Fibroblast of lung (primary cell): ENCODE results near the gene ITGBL1. TPM values are rescaled to one million over a fixed set of nuclear protein-coding genes. Genes with fewer than 3 reads are reported as not detected.
A peak's percentile ranks its signal among the peaks of the same experiment; 100 is the strongest.

Source experiments
- DNase-seq, 2 donors: peaks; one replicate each; pipeline versions ENCODE4 v3.0.0 to v3.0.0-alpha.2; 2010; ENCODE audit warnings: low read depth in 2 of 2
- H2AFZ ChIP-seq: 2 replicates; pipeline ENCODE4 v1.5.1; 2012; ENCODE audit warnings: low read length, control low read depth, inconsistent platforms
- H3K27ac ChIP-seq: 2 replicates; pipeline ENCODE4 v1.5.1; 2011; ENCODE audit warnings: low read length, control low read depth; ENCODE audit not compliant: insufficient read depth
- H3K27me3 ChIP-seq: 2 replicates; pipeline ENCODE4 v1.5.1; 2011; ENCODE audit warnings: mild to moderate bottlenecking, low read length; ENCODE audit not compliant: control insufficient read depth, insufficient read depth
- H3K36me3 ChIP-seq: 2 replicates; pipeline ENCODE4 v1.5.1; 2011; ENCODE audit warnings: low read length; ENCODE audit not compliant: control insufficient read depth, insufficient read depth
- H3K4me1 ChIP-seq: 2 replicates; pipeline ENCODE4 v1.5.1; 2011; ENCODE audit warnings: low read length; ENCODE audit not compliant: control insufficient read depth, insufficient read depth; ENCODE audit errors: extremely low read depth
- H3K4me2 ChIP-seq: 2 replicates; pipeline ENCODE4 v1.5.1; 2011; ENCODE audit warnings: low read length, control low read depth; ENCODE audit not compliant: insufficient read depth; ENCODE audit errors: extremely low read depth
- H3K4me3 ChIP-seq, 4 experiments: fragments of 200-600 bp in 1 of 4; sonication (generic) in 1 of 4; replicated peaks in 1 of 4; 2 replicates each; pipeline ENCODE4 v1.5.1; 2011 to 2016; ENCODE audit warnings: low read length in 4 of 4, low read depth in 3 of 4, mild to moderate bottlenecking in 3 of 4, control low read depth in 2 of 4, inconsistent platforms in 1 of 4, mixed read lengths in 1 of 4; ENCODE audit not compliant: insufficient read depth in 1 of 4; ENCODE audit errors: control extremely low read depth in 1 of 4
- H3K79me2 ChIP-seq: 2 replicates; pipeline ENCODE4 v1.5.1; 2012; ENCODE audit warnings: mild to moderate bottlenecking, low read length, inconsistent platforms; ENCODE audit not compliant: control insufficient read depth, insufficient read depth
- H3K9ac ChIP-seq: 2 replicates; pipeline ENCODE4 v1.5.1; 2011; ENCODE audit warnings: mild to moderate bottlenecking, low read length, control low read depth; ENCODE audit not compliant: insufficient read depth
- H3K9me3 ChIP-seq: 2 replicates; pipeline ENCODE4 v1.5.1; 2012; ENCODE audit warnings: low read depth, low read length; ENCODE audit not compliant: control insufficient read depth, insufficient read depth
- H4K20me1 ChIP-seq: 2 replicates; pipeline ENCODE4 v1.5.1; 2011; ENCODE audit warnings: low read length; ENCODE audit not compliant: control insufficient read depth, insufficient read depth; ENCODE audit errors: extremely low read depth
- EZH2 ChIP-seq: IDR thresholded peaks from 2 replicates; pipeline ENCODE4 v1.5.1; 2012; ENCODE audit warnings: low read length, control low read depth, mild to moderate bottlenecking; ENCODE audit errors: missing control alignments
- polyA plus RNA-seq, 2 donors: library from polyadenylated mRNA; depleted of rRNA in 1 of 2; stranded (reverse) in 1 of 2; unstranded in 1 of 2; fragments of >200 nt; gene quantifications; 2 replicates each; pipeline ENCODE4 v1.2.1, GENCODE V29; 2011 to 2012; ENCODE audit warnings: missing spikeins in 1 of 2
- total RNA-seq: library from RNA; depleted of rRNA; stranded (reverse); fragments of >200 nt; gene quantifications from 2 replicates; pipeline ENCODE4 v1.2.1, GENCODE V29; 2014
- TF ChIP-seq, protein P1 (sequence below), 2 donors: IDR thresholded peaks in 1 of 2; conservative IDR thresholded peaks in 1 of 2; 1 replicate in 1 of 2; 2 replicates in 1 of 2; pipeline ENCODE4 v1.5.1; 2011 to 2012; ENCODE audit warnings: low read length in 2 of 2, control low read depth in 1 of 2, inconsistent platforms in 1 of 2, low read depth in 1 of 2, mild to moderate bottlenecking in 1 of 2

The ITGBL1 gene
- total and polyA plus RNA-seq, 2 donors (not counting 1 experiment from before 2014, with no cell fraction given) = 45.1 to 87.4 TPM

DNA sequence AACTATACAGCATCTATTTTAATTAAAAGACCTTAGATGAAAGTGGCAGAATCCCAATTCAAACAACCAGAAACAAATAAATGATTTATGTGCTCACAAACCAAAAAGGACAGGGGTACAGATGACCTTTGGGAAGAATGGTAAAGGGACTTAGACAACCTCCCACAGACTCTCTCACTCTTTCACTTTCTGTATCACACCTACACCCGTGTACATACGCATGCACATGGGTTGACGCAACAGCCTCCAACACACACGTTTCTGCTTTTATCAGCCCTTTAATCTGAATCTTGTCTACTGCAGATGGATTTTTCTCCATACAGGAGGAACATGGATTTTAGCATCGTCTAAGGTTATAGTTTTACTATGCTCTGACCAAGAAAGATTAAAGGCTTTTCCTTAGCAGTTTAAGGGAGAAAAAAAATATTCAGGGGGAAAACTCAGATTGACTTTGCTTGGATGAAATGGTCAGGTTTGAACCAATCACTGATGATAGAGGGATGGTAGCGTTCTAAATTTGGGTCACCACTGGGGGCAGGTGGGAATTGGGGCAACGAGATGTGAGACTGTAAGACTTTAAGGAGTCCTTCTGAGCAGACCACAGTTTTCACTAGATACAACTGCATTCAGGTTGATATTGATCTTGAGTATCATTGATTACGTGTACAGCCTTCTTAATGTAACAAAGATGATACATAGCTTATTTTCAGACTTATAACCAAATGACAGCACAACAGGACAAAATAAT, 166.1 kb downstream of the ITGBL1 start:
- Histone ChIP-seq H3K9ac (no peak overlapping the region), H3K79me2 (no peaks in the 10 kb centered on the region), H3K4me1 (peaks cover 2% of the 10 kb centered on the region), H4K20me1 (no peaks in the 10 kb centered on the region), H3K36me3 (no peaks in the 10 kb centered on the region), H3K9me3 (no peaks in the 10 kb centered on the region), H3K4me3 (no peak overlapping the region), H3K27ac (no peak overlapping the region), H2AFZ (no peak overlapping the region), H3K4me2 (no peak overlapping the region), H3K27me3 (no peaks in the 10 kb centered on the region)
- TF ChIP-seq, protein P1, sequence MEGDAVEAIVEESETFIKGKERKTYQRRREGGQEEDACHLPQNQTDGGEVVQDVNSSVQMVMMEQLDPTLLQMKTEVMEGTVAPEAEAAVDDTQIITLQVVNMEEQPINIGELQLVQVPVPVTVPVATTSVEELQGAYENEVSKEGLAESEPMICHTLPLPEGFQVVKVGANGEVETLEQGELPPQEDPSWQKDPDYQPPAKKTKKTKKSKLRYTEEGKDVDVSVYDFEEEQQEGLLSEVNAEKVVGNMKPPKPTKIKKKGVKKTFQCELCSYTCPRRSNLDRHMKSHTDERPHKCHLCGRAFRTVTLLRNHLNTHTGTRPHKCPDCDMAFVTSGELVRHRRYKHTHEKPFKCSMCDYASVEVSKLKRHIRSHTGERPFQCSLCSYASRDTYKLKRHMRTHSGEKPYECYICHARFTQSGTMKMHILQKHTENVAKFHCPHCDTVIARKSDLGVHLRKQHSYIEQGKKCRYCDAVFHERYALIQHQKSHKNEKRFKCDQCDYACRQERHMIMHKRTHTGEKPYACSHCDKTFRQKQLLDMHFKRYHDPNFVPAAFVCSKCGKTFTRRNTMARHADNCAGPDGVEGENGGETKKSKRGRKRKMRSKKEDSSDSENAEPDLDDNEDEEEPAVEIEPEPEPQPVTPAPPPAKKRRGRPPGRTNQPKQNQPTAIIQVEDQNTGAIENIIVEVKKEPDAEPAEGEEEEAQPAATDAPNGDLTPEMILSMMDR (conservative IDR thresholded peaks at IDR 0.05 in 1 of 2, IDR thresholded peaks at IDR 0.05 in 1 of 2; ENCODE audit: low read depth in 1 of 2, low read length in 2 of 2) = no peak
- TF ChIP-seq EZH2 = no peak
- no peak for DNase-seq

- Histone ChIP-seq H4K20me1 (no peaks in the 10 kb centered on the region), H3K36me3 (no peaks in the 10 kb centered on the region), H3K79me2 (no peaks in the 10 kb centered on the region), H3K9ac (no peak overlapping the region), H3K4me3 (no peak overlapping the region), H3K4me2 (no peak overlapping the region), H3K4me1 (peaks cover 4% of the 10 kb centered on the region), H3K9me3 (no peaks in the 10 kb centered on the region), H3K27me3 (no peaks in the 10 kb centered on the region), H3K27ac (no peak overlapping the region), H2AFZ (no peak overlapping the region)
- no peak for TF ChIP-seq EZH2
- TF ChIP-seq, protein P1 (conservative IDR thresholded peaks at IDR 0.05 in 1 of 2, IDR thresholded peaks at IDR 0.05 in 1 of 2; ENCODE audit: low read depth in 1 of 2, low read length in 2 of 2) = no peak
- no peak for DNase-seq
Observed at GRCh38 chr13:101621099-101621498, 168.6 kb downstream of the ITGBL1 start.

DNA sequence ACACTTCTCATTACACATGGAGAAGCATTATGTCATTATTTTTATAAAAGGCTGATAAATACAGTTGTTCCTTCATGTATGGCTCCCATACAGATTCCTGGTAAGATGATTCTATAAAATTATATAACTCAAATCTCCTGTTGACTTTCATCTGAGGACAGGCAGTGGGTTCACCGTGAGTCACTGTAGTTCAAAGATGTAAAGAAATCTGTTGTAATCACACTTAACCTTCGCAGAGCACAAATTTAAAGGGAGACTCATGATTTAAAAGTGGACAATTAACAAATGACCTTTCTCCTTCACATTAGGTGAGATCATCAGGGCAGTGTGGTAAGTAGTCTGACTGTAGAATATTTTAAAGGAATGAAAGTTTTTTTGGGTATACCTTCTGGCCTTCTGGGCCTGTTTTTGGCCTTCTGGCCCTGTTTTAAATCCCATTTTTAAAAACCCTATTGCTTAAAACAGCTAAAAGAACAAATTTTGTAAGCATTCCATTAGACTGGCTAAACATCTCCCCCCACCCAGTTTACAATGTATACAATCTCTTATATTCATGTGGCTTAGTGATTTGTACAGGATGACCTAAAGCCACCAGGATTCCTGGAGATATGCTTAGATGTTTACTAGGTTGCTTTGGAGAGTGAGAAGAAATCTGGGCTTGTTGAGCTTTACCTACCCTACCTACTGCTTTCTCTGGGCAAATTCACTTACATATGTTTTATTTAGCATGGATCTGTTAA, 171.2 kb downstream of the ITGBL1 start:
- H3K27me3 ChIP-seq = no peaks in the 10 kb centered on the region
- TF ChIP-seq, protein P1 (conservative IDR thresholded peaks at IDR 0.05 in 1 of 2, IDR thresholded peaks at IDR 0.05 in 1 of 2; ENCODE audit: low read depth in 1 of 2, low read length in 2 of 2) = no peak
- TF ChIP-seq EZH2 = no peak
- no peaks in the 10 kb centered on the region for H4K20me1 ChIP-seq
- peak overlapping the region in 3 of 4 experiments; percentile 7 to 29 (median 18) for H3K4me3 ChIP-seq
- DNase-seq = peak; percentile 9 to 56
- H3K36me3 ChIP-seq = no peaks in the 10 kb centered on the region
- peaks cover 4% of the 10 kb centered on the region for H3K4me1 ChIP-seq
- peak overlapping the region; percentile 82 for H2AFZ ChIP-seq
- peak overlapping the region; percentile 52 for H3K27ac ChIP-seq
- no peaks in the 10 kb centered on the region for H3K79me2 ChIP-seq
- H3K9ac ChIP-seq = no peak overlapping the region
- H3K9me3 ChIP-seq = no peaks in the 10 kb centered on the region
- peak overlapping the region; percentile 83 for H3K4me2 ChIP-seq
